ENCODE results near the gene SLCO2B1. TPM values are rescaled to one million over a fixed set of nuclear protein-coding genes. Genes with fewer than 3 reads are reported as not detected.

Gene SLCO2B1
- total RNA-seq, 4 donors from 2014 or later, result 68.8 to 148 (median 85.3) TPM

DNA sequence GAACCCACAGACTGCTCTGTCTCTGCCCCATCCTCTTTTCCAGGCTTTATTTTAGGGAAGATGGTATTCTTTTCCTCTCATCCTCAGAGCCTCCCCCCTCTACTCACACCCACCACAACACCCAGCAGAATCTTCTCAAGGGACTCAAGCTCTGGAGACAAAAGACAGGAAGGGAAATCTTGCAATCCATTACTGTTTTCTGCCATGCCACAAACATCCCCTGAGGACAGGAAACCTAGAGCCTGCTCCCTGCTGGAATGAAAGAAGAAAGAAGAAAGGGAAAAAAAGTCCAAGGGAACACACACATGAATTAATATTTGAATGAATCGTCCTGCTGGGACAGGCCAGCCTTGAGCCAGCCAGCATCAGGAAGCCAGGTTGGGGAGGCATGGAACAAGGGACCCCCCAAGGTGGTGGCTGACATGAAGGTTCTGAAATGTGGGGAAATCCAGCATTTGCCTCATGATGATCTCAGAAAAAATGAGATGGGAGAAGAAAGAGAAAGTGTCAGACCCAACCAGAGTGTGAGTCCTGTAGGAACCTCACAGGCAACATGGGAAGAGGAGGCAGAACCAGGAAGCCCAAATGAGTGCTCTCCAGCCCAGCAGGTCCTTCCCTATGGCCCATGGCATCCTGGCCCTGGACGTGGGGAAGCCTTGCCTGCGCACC lies 34.0 kb downstream of the SLCO2B1 start:
- TF ChIP-seq, protein P1, sequence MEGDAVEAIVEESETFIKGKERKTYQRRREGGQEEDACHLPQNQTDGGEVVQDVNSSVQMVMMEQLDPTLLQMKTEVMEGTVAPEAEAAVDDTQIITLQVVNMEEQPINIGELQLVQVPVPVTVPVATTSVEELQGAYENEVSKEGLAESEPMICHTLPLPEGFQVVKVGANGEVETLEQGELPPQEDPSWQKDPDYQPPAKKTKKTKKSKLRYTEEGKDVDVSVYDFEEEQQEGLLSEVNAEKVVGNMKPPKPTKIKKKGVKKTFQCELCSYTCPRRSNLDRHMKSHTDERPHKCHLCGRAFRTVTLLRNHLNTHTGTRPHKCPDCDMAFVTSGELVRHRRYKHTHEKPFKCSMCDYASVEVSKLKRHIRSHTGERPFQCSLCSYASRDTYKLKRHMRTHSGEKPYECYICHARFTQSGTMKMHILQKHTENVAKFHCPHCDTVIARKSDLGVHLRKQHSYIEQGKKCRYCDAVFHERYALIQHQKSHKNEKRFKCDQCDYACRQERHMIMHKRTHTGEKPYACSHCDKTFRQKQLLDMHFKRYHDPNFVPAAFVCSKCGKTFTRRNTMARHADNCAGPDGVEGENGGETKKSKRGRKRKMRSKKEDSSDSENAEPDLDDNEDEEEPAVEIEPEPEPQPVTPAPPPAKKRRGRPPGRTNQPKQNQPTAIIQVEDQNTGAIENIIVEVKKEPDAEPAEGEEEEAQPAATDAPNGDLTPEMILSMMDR (IDR thresholded peaks at IDR 0.05; ENCODE audit: low read depth), result no peak

DNA sequence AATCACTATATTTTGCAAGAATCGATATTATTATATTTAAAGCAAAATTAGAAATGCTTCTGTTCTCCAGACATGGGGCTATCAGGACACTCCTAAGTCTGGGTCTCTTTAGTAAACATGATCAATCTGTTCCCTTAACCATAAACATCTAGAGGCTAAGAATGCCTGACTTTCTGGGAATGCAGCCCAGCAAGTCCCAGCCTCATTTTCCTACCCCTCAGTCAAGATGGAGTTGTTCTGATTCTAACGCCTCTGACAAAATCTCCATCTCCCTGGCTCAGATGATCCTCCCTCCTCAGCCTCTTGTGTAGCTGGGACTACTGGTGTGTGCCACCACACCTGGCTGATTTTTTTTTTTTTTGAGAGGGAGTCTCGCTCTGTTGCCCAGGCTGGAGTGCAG lies 35.0 kb downstream of the SLCO2B1 start:
- TF ChIP-seq, protein P1 (IDR thresholded peaks at IDR 0.05; ENCODE audit: low read depth), result no peak

DNA sequence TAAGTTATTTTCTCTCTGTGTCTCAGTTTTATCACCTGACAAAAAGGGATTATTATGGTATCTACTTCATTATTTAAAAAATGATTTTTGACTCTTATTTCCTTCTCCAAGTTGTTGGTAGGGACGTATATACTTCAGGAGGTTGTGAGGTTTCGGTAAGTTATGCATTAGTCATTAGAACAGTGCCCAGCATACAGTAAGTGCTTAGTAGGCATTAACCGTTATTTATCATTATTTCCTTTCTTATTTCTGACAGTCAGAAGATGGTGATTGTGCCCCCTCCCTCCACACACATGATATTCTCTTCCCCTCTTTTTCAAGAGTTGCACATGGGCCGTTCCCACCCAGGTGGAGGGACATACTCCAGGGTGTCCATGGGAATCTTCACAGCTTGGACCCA lies 36.1 kb downstream of the SLCO2B1 start:
- TF ChIP-seq, protein P1 (IDR thresholded peaks at IDR 0.05; ENCODE audit: low read depth), result no peak

DNA sequence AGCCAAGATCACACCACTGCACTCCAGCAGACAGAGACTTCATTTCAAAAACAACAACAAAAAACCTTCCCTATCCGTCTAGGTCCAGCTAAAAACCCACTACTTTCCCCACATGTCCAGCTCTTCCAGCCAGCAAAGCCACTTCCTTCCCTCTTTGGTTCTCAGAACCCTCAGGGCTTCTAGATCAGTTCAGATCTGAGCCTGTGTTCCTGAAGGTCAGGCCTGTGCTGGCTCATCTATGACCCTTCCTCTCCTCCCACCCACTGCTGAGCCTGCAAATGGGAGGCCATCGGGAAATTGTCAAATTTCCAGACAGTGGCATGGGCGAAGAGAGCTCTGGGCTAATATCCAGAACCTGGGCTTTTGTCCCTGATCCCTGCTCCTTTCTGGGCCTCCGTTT lies 37.8 kb downstream of the SLCO2B1 start:
- TF ChIP-seq, protein P1 (IDR thresholded peaks at IDR 0.05; ENCODE audit: low read depth), result no peak

DNA sequence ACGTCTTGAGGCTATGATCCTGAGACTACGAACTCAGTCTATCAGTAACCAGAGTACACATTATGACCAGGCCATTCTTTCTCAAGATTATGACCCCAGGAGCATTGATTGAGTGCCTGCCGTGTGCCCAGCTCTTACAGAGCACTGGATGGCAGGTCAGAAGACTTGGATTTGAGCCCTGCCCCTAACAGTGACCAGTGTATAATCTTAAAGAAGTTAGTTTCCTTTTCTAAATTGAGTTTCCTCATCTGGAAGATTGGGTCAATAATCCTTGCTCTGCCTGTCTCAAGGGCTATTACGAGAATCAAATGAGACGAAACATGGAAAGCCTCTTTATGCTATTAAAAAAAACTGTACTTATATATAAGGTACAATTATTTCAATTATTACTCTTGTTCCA lies 38.2 kb downstream of the SLCO2B1 start:
- TF ChIP-seq, protein P1 (IDR thresholded peaks at IDR 0.05; ENCODE audit: low read depth), result no peak

DNA sequence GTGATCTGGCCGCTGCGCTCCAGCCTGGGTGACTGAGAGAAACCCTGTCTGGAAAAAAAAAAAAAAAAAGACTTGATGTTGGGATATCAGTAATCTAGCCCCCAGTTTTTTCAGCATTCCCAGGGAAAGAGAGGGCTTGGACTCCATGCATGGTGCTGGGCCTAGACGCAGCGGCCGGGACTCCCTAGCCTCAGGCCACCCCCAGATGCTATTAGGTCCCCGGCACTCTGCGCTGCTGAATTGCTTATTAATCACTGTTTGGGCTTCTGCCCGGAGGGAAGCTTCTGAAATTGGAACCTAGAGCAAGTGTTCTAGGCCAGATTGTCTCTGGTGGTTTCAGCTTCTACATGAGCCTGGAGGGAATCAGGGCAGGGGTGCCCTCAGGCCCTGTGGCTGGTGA lies 39.0 kb downstream of the SLCO2B1 start:
- TF ChIP-seq, protein P1 (IDR thresholded peaks at IDR 0.05; ENCODE audit: low read depth), result no peak

DNA sequence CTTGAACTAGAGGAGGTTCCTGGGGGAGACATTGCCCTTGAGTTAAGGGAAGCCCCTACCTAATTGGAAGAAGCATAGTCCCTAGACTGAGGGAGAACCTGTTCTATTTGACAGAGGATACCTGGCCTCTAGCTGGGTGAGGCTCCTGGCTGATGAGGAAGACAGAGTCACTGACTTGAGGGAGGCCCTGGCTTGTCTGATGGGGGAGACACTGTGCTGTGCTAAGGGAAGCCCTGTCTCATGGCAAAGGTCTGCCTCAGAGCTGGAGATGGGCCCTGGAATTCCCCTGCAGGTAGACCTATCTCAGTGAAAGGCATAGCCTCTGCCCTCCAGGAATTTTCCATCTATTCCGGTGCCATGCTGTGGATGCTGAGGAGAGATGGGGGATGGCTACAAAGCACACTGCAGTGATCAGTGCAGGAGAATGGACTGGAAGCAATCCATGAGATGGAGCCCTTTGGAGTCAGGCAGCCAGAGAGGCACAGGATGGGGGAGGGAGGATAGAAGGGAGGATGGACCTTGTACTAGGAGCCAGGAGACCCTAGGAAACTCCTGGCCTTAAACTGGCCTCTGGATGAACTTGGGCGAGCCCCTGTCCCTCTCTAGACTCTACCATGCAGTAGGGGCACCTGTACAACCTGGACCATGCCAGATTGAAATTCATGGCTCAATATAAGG lies 39.9 kb downstream of the SLCO2B1 start:
- TF ChIP-seq, protein P1 (IDR thresholded peaks at IDR 0.05; ENCODE audit: low read depth), result no peak

Measured in subcutaneous adipose tissue (tissue), 4 donors.